HEK293T (cell line): ENCODE data around the gene SIRT7.
A peak's percentile ranks its signal among the peaks of the same experiment; 100 is the strongest.

Experiments
- CTCF ChIA-PET: fragments of 350-600 bp; formaldehyde crosslinking; extraction: SDS; loops from one replicate; lab custom pipeline; 2021; ENCODE audit warnings: antibody characterized with exemption, inconsistent platforms; lab: Yijun Ruan, JAX
- POLR2A ChIA-PET: fragments of 350-600 bp; formaldehyde crosslinking; extraction: SDS; loops from one replicate; lab custom pipeline; 2020; ENCODE audit warnings: antibody characterized with exemption, inconsistent platforms; lab: Yijun Ruan, JAX
- DNase-seq: peaks from one replicate; pipeline ENCODE4 v3.0.0; 2012; ENCODE audit warnings: mixed read lengths; ENCODE audit errors: extremely low spot score
- ARNT ChIP-seq: fragments of 450-650 bp; IDR thresholded peaks from 2 replicates; pipeline ENCODE4 v1.6.1; 2017; ENCODE audit warnings: mild to moderate bottlenecking
- BHLHE40 ChIP-seq: fragments of 450-650 bp; IDR thresholded peaks from 2 replicates; pipeline ENCODE4 v1.6.1; 2016; ENCODE audit warnings: mild to moderate bottlenecking, moderate library complexity, borderline replicate concordance
- CTBP1 ChIP-seq: fragments of 450-650 bp; IDR thresholded peaks from 2 replicates; pipeline ENCODE4 v1.6.1; 2016; ENCODE audit warnings: borderline replicate concordance
- ELF4 ChIP-seq: fragments of 450-650 bp; IDR thresholded peaks from 2 replicates; pipeline ENCODE4 v1.6.1; 2017; ENCODE audit warnings: antibody characterized with exemption
- FOXA1 ChIP-seq: fragments of 450-650 bp; IDR thresholded peaks from 2 replicates; pipeline ENCODE4 v1.6.1; 2016; ENCODE audit warnings: mild to moderate bottlenecking
- FOXK2 ChIP-seq: fragments of 450-650 bp; IDR thresholded peaks from 2 replicates; pipeline ENCODE4 v1.6.1; 2016; ENCODE audit warnings: mild to moderate bottlenecking
- FOXM1 ChIP-seq: fragments of 450-650 bp; IDR thresholded peaks from 2 replicates; pipeline ENCODE4 v1.6.1; 2017; ENCODE audit warnings: mild to moderate bottlenecking, borderline replicate concordance
- HDGF ChIP-seq: fragments of 450-650 bp; IDR thresholded peaks from 2 replicates; pipeline ENCODE4 v1.6.1; 2017; ENCODE audit warnings: antibody characterized with exemption, borderline replicate concordance
- L3MBTL2 ChIP-seq: fragments of 450-650 bp; conservative IDR thresholded peaks from 2 replicates; pipeline ENCODE4 v1.6.1; 2016; ENCODE audit warnings: mild to moderate bottlenecking
- LEF1 ChIP-seq: fragments of 450-650 bp; IDR thresholded peaks from 2 replicates; pipeline ENCODE4 v1.6.1; 2017; ENCODE audit warnings: mild to moderate bottlenecking, borderline replicate concordance
- NFRKB ChIP-seq: fragments of 450-650 bp; IDR thresholded peaks from 2 replicates; pipeline ENCODE4 v1.6.1; 2016; ENCODE audit warnings: mild to moderate bottlenecking, moderate library complexity
- SP1 ChIP-seq: fragments of 450-650 bp; IDR thresholded peaks from 2 replicates; pipeline ENCODE4 v1.6.1; 2017
- SUZ12 ChIP-seq: fragments of 450-650 bp; IDR thresholded peaks from 2 replicates; pipeline ENCODE4 v1.6.1; 2016; ENCODE audit warnings: mild to moderate bottlenecking
- TARDBP ChIP-seq: fragments of 450-650 bp; IDR thresholded peaks from 2 replicates; pipeline ENCODE4 v1.6.1; 2016
- ZNF384 ChIP-seq: fragments of 450-650 bp; IDR thresholded peaks from 2 replicates; pipeline ENCODE4 v1.6.1; 2016
- TF ChIP-seq, protein P1 (sequence below): fragments of 450-650 bp; IDR thresholded peaks from 2 replicates; pipeline ENCODE4 v1.6.1; 2016

The SIRT7 gene

DNA sequence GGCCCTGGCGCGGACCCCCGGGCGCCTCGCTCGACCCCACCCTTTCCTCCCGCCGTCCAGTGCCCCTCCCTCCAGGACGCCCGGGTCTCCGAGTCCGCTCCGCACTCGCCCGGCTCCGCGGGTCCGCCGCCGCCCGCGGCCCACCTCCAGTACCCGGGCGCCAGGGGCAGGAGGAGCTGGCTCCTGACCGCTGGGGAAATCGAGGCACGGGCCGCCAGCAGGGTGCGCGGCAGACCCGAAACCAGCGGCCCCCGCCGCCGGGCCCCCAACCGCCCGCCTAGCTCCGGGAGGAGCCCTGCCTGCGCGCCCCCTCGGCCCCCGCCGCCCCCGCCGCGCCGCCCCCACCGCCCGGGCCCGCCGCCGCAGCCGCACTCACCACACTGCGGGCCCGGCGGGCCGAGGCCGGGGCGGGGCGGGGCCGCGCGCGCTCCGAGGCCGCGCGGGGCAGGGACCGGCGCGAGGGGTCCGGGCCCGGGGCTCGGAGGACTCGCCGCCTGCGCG, 9.2 kb upstream of the SIRT7 start:
- no peak for DNase-seq
- POLR2A ChIA-PET, result interaction anchor here (0.6 to 5.2 kb wide), 9 partner anchors 10 to 94 kb away, joined by 3 to 37 read pairs (median 8); partner anchors contain the start of genes ANAPC11, ARHGDIA, MCRIP1 and PYCR1
- CTCF ChIA-PET, result interaction anchor here (1.1 kb wide), 1 partner anchor 18 kb away, joined by 3 read pairs; no protein-coding TSS in a partner anchor
- no peak for TF ChIP-seq ZNF384
- TF ChIP-seq TARDBP, result no peak
- TF ChIP-seq HDGF, result no peak

GRCh38 chr17:81926451-81927151, 8.6 kb upstream of the SIRT7 start:
- peak; percentile 66 for DNase-seq
- ChIA-PET POLR2A (interaction anchor here (0.6 to 5.2 kb wide), 14 partner anchors 10 to 243 kb away, joined by 3 to 37 read pairs (median 4); partner anchors contain the start of genes ANAPC11, ARHGDIA, ARL16 and CENPX), CTCF (interaction anchor here (0.7 to 1.3 kb wide), 3 partner anchors 33 to 420 kb away, joined by 3 to 6 read pairs (median 4); no protein-coding TSS in a partner anchor)
- TF ChIP-seq SP1 (no peak), ARNT (peak; percentile 97)

GRCh38 chr17:81925860-81926450, 8.0 kb upstream of the SIRT7 start:
- ChIA-PET CTCF (interaction anchor here (0.7 to 1.3 kb wide), 3 partner anchors 34 to 421 kb away, joined by 3 to 6 read pairs (median 4); no protein-coding TSS in a partner anchor), POLR2A (interaction anchor here (0.6 to 5.2 kb wide), 15 partner anchors 9 to 242 kb away, joined by 3 to 37 read pairs (median 3); partner anchors contain the start of genes ANAPC11, ARHGDIA, ARL16 and CENPX)
- DNase-seq, result no peak
- TF ChIP-seq HDGF, result 0 out of 2 replicates have a peak, but pooled peaks have one; percentile 86
- no peak for TF ChIP-seq ARNT
- no peak for TF ChIP-seq TARDBP
- no peak for TF ChIP-seq ZNF384

- ChIA-PET POLR2A (interaction anchor here (0.9 to 4.9 kb wide), 11 partner anchors 8 to 98 kb away, joined by 3 to 28 read pairs (median 6); partner anchors contain the start of genes ANAPC11, ARHGDIA, CENPX and LRRC45), CTCF (interaction anchor here (1.0 kb wide), 2 partner anchors 35 to 96 kb away, joined by 4 to 5 read pairs; no protein-coding TSS in a partner anchor)
- TF ChIP-seq FOXM1, result no peak
- no peak for TF ChIP-seq HDGF
- TF ChIP-seq FOXA1, result no peak
- no peak for TF ChIP-seq FOXK2
- TF ChIP-seq TARDBP, result no peak
- no peak for TF ChIP-seq BHLHE40
- no peak for TF ChIP-seq NFRKB
- no peak for TF ChIP-seq CTBP1
- no peak for TF ChIP-seq LEF1
- TF ChIP-seq ARNT, result no peak
- no peak for TF ChIP-seq ELF4
- no peak for DNase-seq
These were observed 6.9 kb upstream of the SIRT7 start for GRCh38 chr17:81924557-81925532.

DNA sequence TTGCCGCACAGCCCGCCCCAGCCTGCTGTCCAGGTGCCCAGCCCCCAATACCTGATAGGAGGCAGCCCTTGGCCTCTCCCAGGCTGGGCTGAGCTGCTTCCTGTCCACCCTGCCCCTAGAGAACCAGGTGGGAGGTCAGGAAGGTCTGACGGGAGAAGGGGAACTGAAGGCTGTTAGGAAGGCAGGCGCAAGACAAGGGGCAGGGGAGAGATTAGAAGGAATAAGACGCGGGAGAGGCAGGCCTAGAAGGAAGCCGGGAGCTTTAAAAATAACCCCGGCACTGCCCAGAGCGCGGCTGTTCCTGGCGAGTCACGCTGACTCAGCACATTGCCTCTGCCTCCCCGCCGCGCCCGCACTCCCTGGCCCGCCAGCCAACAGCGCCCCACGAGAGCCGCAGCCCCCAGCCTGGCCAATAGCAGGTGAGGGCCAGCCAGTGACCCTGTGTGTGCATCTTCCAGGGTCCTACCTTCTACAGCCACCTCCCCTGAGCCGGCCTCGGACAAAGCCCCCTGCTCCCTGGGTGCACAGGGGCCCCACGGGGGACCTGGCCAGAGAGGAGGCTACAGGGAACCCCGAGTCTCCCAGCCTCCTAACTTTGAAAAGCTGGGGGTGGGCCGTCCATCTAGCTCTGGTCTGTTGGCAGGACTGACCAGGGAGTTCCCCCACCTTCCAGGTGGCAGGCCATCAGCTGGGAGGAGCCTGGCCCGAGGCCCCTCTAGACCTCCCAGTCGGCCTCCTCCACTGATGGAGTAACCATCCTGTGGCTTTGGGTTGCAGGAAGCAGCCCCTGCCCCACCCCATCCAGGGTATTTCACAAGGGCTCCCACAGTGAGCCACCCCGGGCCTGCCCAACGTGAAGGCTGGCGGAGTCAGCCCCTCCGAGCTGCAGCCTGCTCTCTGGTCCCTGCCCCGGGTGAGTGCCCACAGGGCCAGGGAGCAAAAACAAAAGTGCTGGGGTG, 5.6 kb upstream of the SIRT7 start:
- ChIA-PET POLR2A (interaction anchor here (1.0 to 4.9 kb wide), 7 partner anchors 10 to 56 kb away, joined by 3 to 24 read pairs (median 6); partner anchors contain the start of genes ANAPC11, ARHGDIA, PCYT2 and PYCR1), CTCF (interaction anchor here (0.5 to 1.6 kb wide), 4 partner anchors 36 to 671 kb away, joined by 4 to 5 read pairs (median 4); no protein-coding TSS in a partner anchor)
- DNase-seq, result no peak
- no peak for TF ChIP-seq HDGF
- no peak for TF ChIP-seq ELF4
- no peak for TF ChIP-seq CTBP1
- no peak for TF ChIP-seq FOXM1
- TF ChIP-seq FOXA1, result no peak
- no peak for TF ChIP-seq NFRKB
- no peak for TF ChIP-seq LEF1
- no peak for TF ChIP-seq BHLHE40
- no peak for TF ChIP-seq L3MBTL2
- no peak for TF ChIP-seq FOXK2
- TF ChIP-seq, protein P1, sequence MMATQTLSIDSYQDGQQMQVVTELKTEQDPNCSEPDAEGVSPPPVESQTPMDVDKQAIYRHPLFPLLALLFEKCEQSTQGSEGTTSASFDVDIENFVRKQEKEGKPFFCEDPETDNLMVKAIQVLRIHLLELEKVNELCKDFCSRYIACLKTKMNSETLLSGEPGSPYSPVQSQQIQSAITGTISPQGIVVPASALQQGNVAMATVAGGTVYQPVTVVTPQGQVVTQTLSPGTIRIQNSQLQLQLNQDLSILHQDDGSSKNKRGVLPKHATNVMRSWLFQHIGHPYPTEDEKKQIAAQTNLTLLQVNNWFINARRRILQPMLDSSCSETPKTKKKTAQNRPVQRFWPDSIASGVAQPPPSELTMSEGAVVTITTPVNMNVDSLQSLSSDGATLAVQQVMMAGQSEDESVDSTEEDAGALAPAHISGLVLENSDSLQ, result no peak

DNA sequence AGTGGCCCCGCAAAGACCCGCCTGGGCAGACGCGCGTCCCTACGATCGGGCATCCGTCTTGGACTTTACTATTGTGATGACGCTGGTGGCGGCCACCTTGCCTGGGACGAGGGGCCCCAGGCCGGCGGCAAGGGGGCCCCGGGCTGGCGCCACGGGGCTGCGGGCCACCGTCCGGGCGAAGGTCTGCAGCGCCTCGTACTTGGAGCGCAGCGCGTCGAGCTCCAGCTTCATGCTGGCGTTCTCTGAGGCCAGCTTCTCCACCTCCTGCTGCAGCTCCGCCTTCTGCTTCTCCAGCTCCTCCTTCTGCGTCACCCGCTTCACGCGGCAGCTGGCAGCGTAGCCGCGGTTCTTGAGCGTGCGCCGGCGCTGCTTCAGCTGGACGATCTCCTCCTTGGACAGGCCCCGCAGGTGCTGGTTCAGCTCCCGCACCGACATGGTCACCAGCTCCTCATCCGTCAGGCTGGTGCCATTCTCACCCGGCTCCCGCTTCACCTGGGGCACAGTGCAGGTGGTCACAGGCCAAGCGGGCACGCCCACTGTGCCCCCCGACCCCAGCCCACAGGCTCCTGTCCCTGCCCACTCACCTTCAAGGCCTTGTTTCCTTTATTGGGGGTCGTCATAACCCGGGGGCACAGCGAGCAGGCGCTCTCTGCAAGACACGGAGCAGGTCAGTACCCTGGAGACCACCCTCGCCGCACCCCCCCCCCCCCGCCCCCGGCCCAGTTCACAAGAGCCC, 4.8 kb upstream of the SIRT7 start:
- POLR2A ChIA-PET, result interaction anchor here (1.5 to 4.9 kb wide), 4 partner anchors 12 to 52 kb away, joined by 5 to 24 read pairs (median 11); partner anchors contain the start of genes ANAPC11, ARHGDIA, PCYT2 and PYCR1
- DNase-seq, result no peak
- TF ChIP-seq SP1 (no peak), NFRKB (no peak), FOXK2 (no peak), ELF4 (no peak), ARNT (no peak), SUZ12 (no peak), HDGF (no peak)
- CTCF ChIA-PET, result interaction anchor here (0.5 to 1.6 kb wide), 2 partner anchors 54 to 670 kb away, joined by 4 to 5 read pairs; no protein-coding TSS in a partner anchor
